Gastroesophageal sphincter (tissue), 4 donors: Measurements from ENCODE around the gene DIP2C. TPM values are rescaled to one million over a fixed set of nuclear protein-coding genes. Genes with fewer than 3 reads are reported as not detected.
A peak's percentile ranks its signal among the peaks of the same experiment; 100 is the strongest.

ENCODE experiments used
- ATAC-seq: fragments of 150-250 bp; one replicate; pipeline ENCODE4 v1.9.1; 2016; ENCODE audit warnings: mild to moderate bottlenecking, moderate library complexity
- H3K27ac ChIP-seq, 4 donors: fragments of 200-600 bp; sonication (generic) in 3 of 4; 1 replicate in 3 of 4; 2 replicates in 1 of 4; pipeline ENCODE4 v1.5.1; 2016 to 2019
- H3K27me3 ChIP-seq: fragments of 200-600 bp; sonication (generic); one replicate; pipeline ENCODE4 v1.5.1; 2019
- H3K36me3 ChIP-seq, 2 donors: fragments of 200-600 bp; sonication (generic); one replicate each; pipeline ENCODE4 v1.5.1; 2019; ENCODE audit warnings: control low read depth in 1 of 2
- H3K4me1 ChIP-seq, 3 donors: fragments of 200-600 bp; sonication (generic); 1 replicate in 2 of 3; 2 replicates in 1 of 3; pipeline ENCODE4 v1.5.1; 2016 to 2019; ENCODE audit warnings: control low read depth in 2 of 3
- H3K4me3 ChIP-seq, 2 donors: fragments of 200-600 bp; sonication (generic); one replicate each; pipeline ENCODE4 v1.5.1; 2019; ENCODE audit warnings: mild to moderate bottlenecking in 1 of 2, moderate library complexity in 1 of 2
- H3K9me3 ChIP-seq, 3 donors: fragments of 200-600 bp; sonication (generic); one replicate each; pipeline ENCODE4 v1.5.1; 2017 to 2019; ENCODE audit warnings: control low read depth in 2 of 3
- EP300 ChIP-seq: sonication (generic); formaldehyde crosslinking; IDR thresholded peaks from one replicate; pipeline ENCODE4 v1.6.1; 2017; ENCODE audit warnings: antibody characterized with exemption, mild to moderate bottlenecking
- POLR2A ChIP-seq, 2 donors: fragments of 450-650 bp; IDR thresholded peaks; one replicate each; pipeline ENCODE4 v1.6.1; 2017; ENCODE audit warnings: antibody characterized with exemption in 2 of 2, mild to moderate bottlenecking in 2 of 2, moderate library complexity in 1 of 2
- POLR2AphosphoS5 ChIP-seq: sonication (generic); formaldehyde crosslinking; IDR thresholded peaks from one replicate; pipeline ENCODE4 v1.6.1; 2017; ENCODE audit warnings: antibody characterized with exemption
- WGBS, 2 donors: methylation state at CpG; one replicate each; pipeline ENCODE4 v1.1.5; 2018; ENCODE audit warnings: low coverage in 1 of 2; 5-methylcytosine and 5-hydroxymethylcytosine counted together
- total RNA-seq, 4 donors: library from RNA; depleted of rRNA; stranded (reverse); fragments of >200 nt; gene quantifications; one replicate each; pipeline ENCODE4 v1.1.0, GENCODE V29; 2016
- TF ChIP-seq, protein P1 (sequence below), 4 experiments: fragments of 200-600 bp in 2 of 4; fragments of 450-650 bp in 2 of 4; sonication (generic) in 1 of 4; IDR thresholded peaks; one replicate each; pipeline ENCODE4 v1.5.1; 2017 to 2019; ENCODE audit warnings: antibody characterized with exemption in 4 of 4, mild to moderate bottlenecking in 2 of 4, moderate library complexity in 2 of 4

DIP2C gene
- total RNA-seq, 4 donors from 2014 or later, result 40.8 to 73.8 (median 47.7) TPM

DNA sequence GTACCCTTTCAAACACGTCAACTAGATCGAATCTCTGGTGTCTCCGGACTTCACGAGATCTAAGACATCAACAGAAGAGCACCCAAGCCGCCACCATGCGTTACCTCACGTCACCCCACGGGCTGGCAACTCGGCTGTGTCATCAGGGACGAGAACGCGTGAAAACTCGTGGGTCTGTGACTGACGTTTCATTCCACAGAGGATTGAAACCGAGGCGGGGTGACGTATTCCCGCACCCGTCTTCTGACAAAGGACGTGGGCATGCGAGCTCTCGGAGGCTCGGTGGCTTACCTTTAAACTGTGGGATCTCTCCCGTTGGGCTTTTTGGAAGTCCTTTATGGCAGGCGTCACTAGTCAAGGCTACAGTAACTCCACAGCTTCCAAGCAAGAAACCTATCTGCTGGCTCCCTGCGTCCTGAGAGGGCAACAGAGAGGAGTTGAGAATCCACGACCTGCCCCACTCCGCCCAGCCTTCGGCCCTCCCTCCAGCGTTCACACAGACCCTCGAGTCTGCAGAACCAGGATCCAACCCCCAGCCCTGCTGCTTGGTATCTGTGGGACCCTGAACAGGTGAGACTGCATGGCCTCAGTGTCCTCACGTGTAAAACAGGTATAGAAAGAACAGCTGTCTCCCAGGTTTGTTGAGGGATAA is 298.9 kb downstream of the DIP2C start:
- Histone ChIP-seq H3K4me3 (no peak overlapping the region), H3K27ac (no peak overlapping the region), H3K9me3 (no peaks in the 10 kb centered on the region), H3K36me3 (peaks cover 0 to 60% of the 10 kb centered on the region in 2 donors), H3K4me1 (peaks cover 0 to 34% (median 0%) of the 10 kb centered on the region in 3 donors), H3K27me3 (no peaks in the 10 kb centered on the region)
- ATAC-seq, result no peak
- 89 to 98% methylated on average over 9 to 23 of the region's 32 CpGs for WGBS, 2 donors
- TF ChIP-seq POLR2AphosphoS5, result no peak

DNA sequence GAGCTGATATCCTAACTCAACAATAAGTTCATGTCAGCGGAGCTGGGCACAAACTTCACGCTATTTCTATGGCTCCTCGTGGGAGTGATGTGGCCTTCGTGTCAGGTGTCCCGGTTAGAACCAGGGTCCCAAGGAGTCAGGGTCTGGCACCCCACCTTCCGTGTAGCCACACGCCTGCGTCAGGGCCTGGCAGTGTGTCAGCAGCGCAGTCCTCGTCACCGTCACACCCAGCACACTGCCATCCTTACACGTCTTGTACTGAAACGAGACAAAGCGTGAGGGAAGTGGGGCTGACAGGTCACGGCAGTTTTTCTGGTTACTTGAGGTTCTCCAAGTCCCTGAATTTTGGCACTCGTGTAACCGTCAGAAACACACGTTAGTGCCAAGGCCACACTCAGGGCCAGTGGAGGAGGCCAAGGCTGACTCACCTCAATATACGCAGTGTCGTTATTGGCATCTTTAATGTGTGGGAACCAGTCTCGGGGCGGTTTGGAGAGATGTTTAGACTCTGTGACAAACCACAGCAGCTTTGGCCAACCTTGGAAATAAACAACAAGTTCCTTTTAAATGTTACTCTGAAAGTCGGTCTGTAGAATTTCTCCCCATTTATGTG is 299.5 kb downstream of the DIP2C start:
- TF ChIP-seq, protein P1, sequence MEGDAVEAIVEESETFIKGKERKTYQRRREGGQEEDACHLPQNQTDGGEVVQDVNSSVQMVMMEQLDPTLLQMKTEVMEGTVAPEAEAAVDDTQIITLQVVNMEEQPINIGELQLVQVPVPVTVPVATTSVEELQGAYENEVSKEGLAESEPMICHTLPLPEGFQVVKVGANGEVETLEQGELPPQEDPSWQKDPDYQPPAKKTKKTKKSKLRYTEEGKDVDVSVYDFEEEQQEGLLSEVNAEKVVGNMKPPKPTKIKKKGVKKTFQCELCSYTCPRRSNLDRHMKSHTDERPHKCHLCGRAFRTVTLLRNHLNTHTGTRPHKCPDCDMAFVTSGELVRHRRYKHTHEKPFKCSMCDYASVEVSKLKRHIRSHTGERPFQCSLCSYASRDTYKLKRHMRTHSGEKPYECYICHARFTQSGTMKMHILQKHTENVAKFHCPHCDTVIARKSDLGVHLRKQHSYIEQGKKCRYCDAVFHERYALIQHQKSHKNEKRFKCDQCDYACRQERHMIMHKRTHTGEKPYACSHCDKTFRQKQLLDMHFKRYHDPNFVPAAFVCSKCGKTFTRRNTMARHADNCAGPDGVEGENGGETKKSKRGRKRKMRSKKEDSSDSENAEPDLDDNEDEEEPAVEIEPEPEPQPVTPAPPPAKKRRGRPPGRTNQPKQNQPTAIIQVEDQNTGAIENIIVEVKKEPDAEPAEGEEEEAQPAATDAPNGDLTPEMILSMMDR (IDR thresholded peaks at IDR 0.05), result no peak
- TF ChIP-seq POLR2A (IDR thresholded peaks at IDR 0.05) (no peak), POLR2AphosphoS5 (no peak), EP300 (no peak)
- Histone ChIP-seq H3K27ac (no peak overlapping the region), H3K4me1 (peaks cover 0 to 28% (median 0%) of the 10 kb centered on the region in 3 donors), H3K36me3 (peaks cover 0 to 66% of the 10 kb centered on the region in 2 donors), H3K4me3 (no peak overlapping the region), H3K9me3 (no peaks in the 10 kb centered on the region), H3K27me3 (no peaks in the 10 kb centered on the region)
- 83 to 86% methylated on average over 4 to 5 of the region's 23 CpGs for WGBS, 2 donors
- no peak for ATAC-seq

DNA sequence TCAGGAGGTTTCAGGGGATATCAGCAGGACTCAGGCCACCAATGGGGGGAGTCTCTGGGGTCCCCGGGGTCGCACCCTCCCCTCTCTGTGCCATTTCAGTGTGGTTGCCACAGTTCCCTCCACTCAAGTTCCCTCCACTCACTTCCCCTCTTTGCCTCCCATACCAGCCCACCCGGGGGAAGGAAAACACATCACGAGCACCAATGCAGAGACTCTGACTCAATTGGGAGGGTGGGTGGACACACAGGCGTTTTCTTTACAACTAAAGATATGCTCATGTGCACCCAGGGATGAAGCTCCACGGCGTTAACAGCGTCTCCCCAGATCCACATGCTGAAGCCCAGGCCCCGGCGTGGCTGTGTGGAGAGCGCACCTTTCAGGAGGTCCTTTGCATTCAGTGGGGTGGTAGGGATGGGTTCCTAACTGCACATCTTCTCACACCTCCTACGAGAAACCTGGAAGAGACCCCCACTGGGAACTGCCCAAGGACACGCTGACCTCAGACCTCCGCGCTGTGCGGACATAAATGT is 300.1 kb downstream of the DIP2C start:
- H3K27ac ChIP-seq, result no peak overlapping the region
- ATAC-seq, result no peak
- WGBS, 2 donors, result 89 to 100% methylated on average over 1 to 15 of the region's 16 CpGs
- no peak overlapping the region for H3K4me3 ChIP-seq
- H3K27me3 ChIP-seq, result no peaks in the 10 kb centered on the region
- H3K4me1 ChIP-seq, result peaks cover 0 to 22% (median 0%) of the 10 kb centered on the region in 3 donors
- H3K9me3 ChIP-seq, result no peaks in the 10 kb centered on the region
- TF ChIP-seq EP300, result no peak
- TF ChIP-seq POLR2A (IDR thresholded peaks at IDR 0.05), result no peak
- TF ChIP-seq, protein P1 (IDR thresholded peaks at IDR 0.05), result no peak
- TF ChIP-seq POLR2AphosphoS5, result no peak
- peaks cover 0 to 72% of the 10 kb centered on the region in 2 donors for H3K36me3 ChIP-seq

DNA sequence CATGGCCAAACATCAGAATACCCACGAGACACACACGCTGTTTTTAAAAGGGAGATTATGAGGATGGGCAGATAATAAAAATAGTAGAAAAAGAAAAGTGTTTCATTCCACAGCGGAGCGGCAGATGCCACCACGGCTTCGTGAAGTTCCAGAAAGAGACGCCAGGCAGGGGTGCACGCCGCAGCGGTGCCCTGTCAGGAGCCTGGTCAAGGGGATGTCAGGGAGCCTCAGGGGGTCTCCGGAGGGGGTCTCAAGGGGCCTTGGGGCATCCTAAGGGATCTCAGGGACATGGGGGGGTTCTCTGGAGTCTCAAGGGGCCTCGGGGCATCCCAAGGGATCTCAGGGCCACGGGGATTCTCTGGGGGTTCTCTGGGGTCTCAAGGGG is 300.8 kb downstream of the DIP2C start:
- H3K4me3 ChIP-seq, result no peak overlapping the region
- no peaks in the 10 kb centered on the region for H3K9me3 ChIP-seq
- TF ChIP-seq, protein P1 (IDR thresholded peaks at IDR 0.05), result no peak
- no peak overlapping the region for H3K27ac ChIP-seq
- no peak for ATAC-seq
- H3K4me1 ChIP-seq, result peaks cover 0 to 17% (median 0%) of the 10 kb centered on the region in 3 donors
- H3K27me3 ChIP-seq, result no peaks in the 10 kb centered on the region
- WGBS, 2 donors, result 85% methylated on average over 12 of the region's 13 CpGs; no CpG with 5 or more reads in 1 of the 2 donors
- peaks cover 0 to 79% of the 10 kb centered on the region in 2 donors for H3K36me3 ChIP-seq

DNA sequence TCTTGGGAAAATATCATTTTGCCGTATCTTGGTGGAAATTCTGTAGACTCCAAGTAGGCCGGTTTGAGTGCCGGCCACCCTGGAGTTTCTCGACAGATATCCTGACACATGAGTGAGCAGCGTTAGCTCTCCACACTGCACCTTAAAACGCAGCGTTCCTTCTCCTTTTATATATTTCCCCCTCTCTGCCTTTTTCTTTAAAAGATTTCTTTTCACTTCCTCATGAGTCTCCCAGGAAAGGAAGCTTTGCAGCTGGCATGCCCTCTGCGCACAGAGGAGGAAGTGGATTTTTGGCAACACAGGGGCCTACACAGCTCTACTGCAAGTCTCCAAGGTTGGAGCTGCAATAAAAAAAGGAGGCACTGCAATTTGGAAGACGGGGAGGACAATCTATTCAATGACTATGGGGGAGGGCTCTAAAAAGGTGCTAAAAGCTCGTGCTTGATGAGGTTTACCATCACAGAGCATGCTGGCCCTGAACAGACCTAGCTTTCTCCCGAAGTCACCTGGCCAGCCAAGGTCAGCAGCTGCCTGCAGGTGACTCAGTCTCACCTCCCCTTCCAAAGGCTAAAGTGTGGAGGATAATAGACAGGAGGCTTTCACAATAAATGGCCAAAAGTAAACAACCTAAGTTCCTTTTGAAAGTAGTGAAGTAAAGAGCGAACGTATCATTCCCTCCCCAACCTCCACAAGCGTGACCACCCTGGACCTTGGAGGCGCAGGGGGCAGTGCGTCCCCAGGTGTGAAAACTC is 301.4 kb downstream of the DIP2C start:
- WGBS, 2 donors, result 72 to 87% methylated on average over 6 to 15 of the region's 16 CpGs
- peaks cover 0 to 17% (median 0%) of the 10 kb centered on the region in 3 donors for H3K4me1 ChIP-seq
- ATAC-seq, result peak; percentile 54
- peak overlapping the region in 1 of 2 donors; percentile 7 for H3K4me3 ChIP-seq
- H3K36me3 ChIP-seq, result peaks cover 0 to 85% of the 10 kb centered on the region in 2 donors
- TF ChIP-seq POLR2AphosphoS5 (no peak), POLR2A (IDR thresholded peaks at IDR 0.05) (peak; percentile 18 to 31)
- H3K27ac ChIP-seq, result peak overlapping the region in 3 of 4 donors; percentile 30 to 55 (median 46)
- no peaks in the 10 kb centered on the region for H3K9me3 ChIP-seq
- no peaks in the 10 kb centered on the region for H3K27me3 ChIP-seq
